Measurements from ENCODE around the gene GHRL. TPM values are rescaled to one million over a fixed set of nuclear protein-coding genes. Genes with fewer than 3 reads are reported as not detected.

GHRL gene
- total and polyA plus RNA-seq, 7 donors, result 0.54 to 1.5 (median 0.71) TPM; not detected in 4

GRCh38 chr3:10330319-10330718 is 37.6 kb upstream of the GHRL start:
- intact Hi-C loops (cut with DNase I), result no loop called here
- H3K9me3 ChIP-seq, result no peaks in the 10 kb centered on the region
- peaks cover 0 to 33% (median 4%) of the 10 kb centered on the region in 3 donors for H3K27me3 ChIP-seq
- no peak for TF ChIP-seq EP300 (IDR thresholded peaks at IDR 0.05)
- no peak for TF ChIP-seq POLR2AphosphoS5 (IDR thresholded peaks at IDR 0.05)
- TF ChIP-seq POLR2A (IDR thresholded peaks at IDR 0.05), result no peak
- TF ChIP-seq CTCF (IDR thresholded peaks at IDR 0.05), result no peak
- DNase-seq, result no peak
- H3K4me1 ChIP-seq, result no peaks in the 10 kb centered on the region
- no peak overlapping the region for H3K4me3 ChIP-seq
- no peaks in the 10 kb centered on the region for H3K36me3 ChIP-seq
- H3K27ac ChIP-seq, result no peak overlapping the region
- WGBS, 2 donors, result 73 to 82% methylated on average over 12 of the region's 12 CpGs

- no peaks in the 10 kb centered on the region for H3K4me1 ChIP-seq
- DNase-seq, result no peak
These were observed 36.8 kb upstream of the GHRL start for GRCh38 chr3:10329495-10330015.

GRCh38 chr3:10328460-10329071 is 35.8 kb upstream of the GHRL start:
- Histone ChIP-seq H3K36me3 (no peaks in the 10 kb centered on the region), H3K27me3 (peaks cover 0 to 33% (median 4%) of the 10 kb centered on the region in 3 donors), H3K4me1 (no peaks in the 10 kb centered on the region), H3K27ac (no peak overlapping the region), H3K4me3 (no peak overlapping the region), H3K9me3 (no peaks in the 10 kb centered on the region)
- TF ChIP-seq EP300 (IDR thresholded peaks at IDR 0.05) (no peak), POLR2AphosphoS5 (IDR thresholded peaks at IDR 0.05) (no peak), POLR2A (IDR thresholded peaks at IDR 0.05) (no peak), CTCF (IDR thresholded peaks at IDR 0.05) (no peak)
- intact Hi-C loops (cut with DNase I), result no loop called here
- WGBS, 2 donors, result 52 to 54% methylated on average over 31 of the region's 31 CpGs
- no peak for DNase-seq

More at GRCh38 chr3:10329495-10330015, 36.8 kb upstream of the GHRL start:
- Histone ChIP-seq H3K27me3 (peaks cover 0 to 33% (median 4%) of the 10 kb centered on the region in 3 donors), H3K4me3 (no peak overlapping the region), H3K9me3 (no peaks in the 10 kb centered on the region), H3K27ac (no peak overlapping the region), H3K36me3 (no peaks in the 10 kb centered on the region)
- WGBS, 2 donors, result 70 to 82% methylated on average over 14 of the region's 14 CpGs
- intact Hi-C loops (cut with DNase I), result no loop called here
- TF ChIP-seq EP300 (IDR thresholded peaks at IDR 0.05) (no peak), POLR2A (IDR thresholded peaks at IDR 0.05) (no peak), CTCF (IDR thresholded peaks at IDR 0.05) (no peak), POLR2AphosphoS5 (IDR thresholded peaks at IDR 0.05) (no peak)

- Histone ChIP-seq H3K27me3 (peaks cover 0 to 33% (median 4%) of the 10 kb centered on the region in 3 donors), H3K4me3 (no peak overlapping the region), H3K9me3 (no peaks in the 10 kb centered on the region), H3K27ac (no peak overlapping the region), H3K36me3 (no peaks in the 10 kb centered on the region), H3K4me1 (no peaks in the 10 kb centered on the region)
- no peak for TF ChIP-seq POLR2AphosphoS5 (IDR thresholded peaks at IDR 0.05)
- no peak for TF ChIP-seq POLR2A (IDR thresholded peaks at IDR 0.05)
- TF ChIP-seq EP300 (IDR thresholded peaks at IDR 0.05), result no peak
- no peak for TF ChIP-seq CTCF (IDR thresholded peaks at IDR 0.05)
- WGBS, 2 donors, result 44 to 62% methylated on average over 10 of the region's 10 CpGs
- intact Hi-C loops (cut with DNase I), result no loop called here
- DNase-seq, result no peak
These were observed 34.8 kb upstream of the GHRL start for GRCh38 chr3:10327592-10327991.

Data from sigmoid colon (tissue), 7 donors.